A549 treated with AZD9567 at 1 μM for 4 hours (cell line): Measurements from ENCODE around the gene NUDT16L1. TPM values are rescaled to one million over a fixed set of nuclear protein-coding genes. Genes with fewer than 3 reads are reported as not detected.

Experiments used
- total RNA-seq: library from RNA; stranded (reverse); fragments of 200-300 nt; extraction: Qiagen RNA extraction; gene quantifications from 5 replicates; pipeline ENCODE4 v1.2.3, GENCODE V29; 2022; ENCODE audit not compliant: insufficient read depth

NUDT16L1 gene
- 15.7 to 28.4 TPM (median 26.0 TPM) in 5 replicates for total RNA-seq

GRCh38 chr16:4693296-4693955 is at the start of gene NUDT16L1:
TSS of gene NUDT16L1 (plus strand) at chr16:4693562. CDS start at chr16:4693727, 165 bp downstream.

GRCh38 chr16:4734063-4734729 is 40.8 kb downstream of the NUDT16L1 start, which contains the start of the genes ANKS3 and DNAAF8:
TSS of gene ANKS3 (minus strand) at chr16:4734271. CDS start at chr16:4730149, 4,122 bp downstream.
TSS of gene DNAAF8 (plus strand) at chr16:4734537. CDS start at chr16:4736515, 1,978 bp downstream.

Other genes with a start within 250 kb of the NUDT16L1 start
- gene NMRAL1, start 218.9 kb upstream of the NUDT16L1 start, total RNA-seq: 25.0 to 46.7 TPM (median 44.9 TPM) in 5 replicates
- gene HMOX2, start 217.2 kb upstream of the NUDT16L1 start, total RNA-seq: 64.5 to 136 TPM (median 66.8 TPM) in 5 replicates
- gene CDIP1, start 154.8 kb upstream of the NUDT16L1 start, total RNA-seq: 12.3 to 15.7 TPM (median 13.9 TPM) in 5 replicates
- 0.02 to 0.06 TPM (median 0.05 TPM) in 3 of 5 replicates, not detected in the others for gene C16orf96, start 137.2 kb upstream of the NUDT16L1 start, total RNA-seq
- 35.1 to 62.2 TPM (median 56.6 TPM) in 5 replicates for gene UBALD1, start 78.7 kb upstream of the NUDT16L1 start, total RNA-seq
- gene MGRN1, start 68.7 kb upstream of the NUDT16L1 start, total RNA-seq: 40.8 to 50.4 TPM (median 44.0 TPM) in 5 replicates
- 17.4 to 28.8 TPM (median 27.4 TPM) in 5 replicates for gene ANKS3, start 40.7 kb downstream of the NUDT16L1 start, total RNA-seq
- 1.3 to 1.7 TPM (median 1.5 TPM) in 4 of 5 replicates, not detected in the other for gene DNAAF8, start 41.0 kb downstream of the NUDT16L1 start, total RNA-seq
- gene ZNF500, start 73.6 kb downstream of the NUDT16L1 start, total RNA-seq: 8.0 to 14.9 TPM (median 8.8 TPM) in 5 replicates
- gene SEPTIN12, start 94.8 kb downstream of the NUDT16L1 start, total RNA-seq: 0.18 to 0.26 TPM in 2 of 5 replicates, not detected in the others
- gene SMIM22, start 101.8 kb downstream of the NUDT16L1 start, total RNA-seq: not detected in 5 replicates
- gene ROGDI, start 109.1 kb downstream of the NUDT16L1 start, total RNA-seq: 14.7 to 26.6 TPM (median 16.5 TPM) in 5 replicates
- 43.4 to 47.9 TPM (median 46.8 TPM) in 5 replicates for gene GLYR1, start 153.7 kb downstream of the NUDT16L1 start, total RNA-seq
- 27.4 to 28.9 TPM (median 28.1 TPM) in 5 replicates for gene UBN1, start 153.9 kb downstream of the NUDT16L1 start, total RNA-seq
- gene PPL, start 243.6 kb downstream of the NUDT16L1 start, total RNA-seq: 2.8 to 3.8 TPM (median 3.6 TPM) in 5 replicates